Left ventricle myocardium inferior (tissue), 1 donor: ENCODE data around the gene ZIC1. TPM values are rescaled to one million over a fixed set of nuclear protein-coding genes. Genes with fewer than 3 reads are reported as not detected.
A peak's percentile ranks its signal among the peaks of the same experiment; 100 is the strongest.

Source experiments
- DNase-seq: peaks from one replicate; pipeline ENCODE4 v3.0.0-alpha.2; 2020
- H3K27ac ChIP-seq: fragments of 200-600 bp; replicated peaks from 2 replicates; pipeline ENCODE4 v1.8.0; 2021
- H3K27me3 ChIP-seq: fragments of 200-600 bp; 2 replicates; pipeline ENCODE4 v1.8.0; 2021; ENCODE audit warnings: low read depth
- H3K36me3 ChIP-seq: fragments of 200-600 bp; 2 replicates; pipeline ENCODE4 v1.8.0; 2021
- H3K4me1 ChIP-seq: fragments of 200-600 bp; 2 replicates; pipeline ENCODE4 v1.8.0; 2021
- H3K4me3 ChIP-seq: fragments of 200-600 bp; 2 replicates; pipeline ENCODE4 v1.8.0; 2021; ENCODE audit warnings: mild to moderate bottlenecking, moderate library complexity
- H3K9me3 ChIP-seq: fragments of 200-600 bp; replicated peaks from 2 replicates; pipeline ENCODE4 v1.8.0; 2021
- intact Hi-C: fragments of 100-400 bp; cut with micrococcal nuclease; formaldehyde crosslinking; loops from one replicate; pipeline ENCODE4 v1.11.0; 2022
- total RNA-seq: library from RNA; stranded (reverse); fragmentation: NEBNext Ultra II Directional; extraction: Animal tissue kit (Norgen Biotek cat#: 25700); gene quantifications from one replicate; pipeline ENCODE4 v1.2.1, GENCODE V29; 2021
- TF ChIP-seq, protein P1 (sequence below): fragments of 200-600 bp; IDR thresholded peaks from 2 replicates; pipeline ENCODE4 v1.8.0; 2021; ENCODE audit warnings: antibody characterized with exemption, mild to moderate bottlenecking, borderline replicate concordance
- donor health status: DM: no; HTN: yes; CAD: no; lungs with severe emphysema.

ZIC1 gene
- total RNA-seq, 1 donor from 2014 or later, result not detected

DNA sequence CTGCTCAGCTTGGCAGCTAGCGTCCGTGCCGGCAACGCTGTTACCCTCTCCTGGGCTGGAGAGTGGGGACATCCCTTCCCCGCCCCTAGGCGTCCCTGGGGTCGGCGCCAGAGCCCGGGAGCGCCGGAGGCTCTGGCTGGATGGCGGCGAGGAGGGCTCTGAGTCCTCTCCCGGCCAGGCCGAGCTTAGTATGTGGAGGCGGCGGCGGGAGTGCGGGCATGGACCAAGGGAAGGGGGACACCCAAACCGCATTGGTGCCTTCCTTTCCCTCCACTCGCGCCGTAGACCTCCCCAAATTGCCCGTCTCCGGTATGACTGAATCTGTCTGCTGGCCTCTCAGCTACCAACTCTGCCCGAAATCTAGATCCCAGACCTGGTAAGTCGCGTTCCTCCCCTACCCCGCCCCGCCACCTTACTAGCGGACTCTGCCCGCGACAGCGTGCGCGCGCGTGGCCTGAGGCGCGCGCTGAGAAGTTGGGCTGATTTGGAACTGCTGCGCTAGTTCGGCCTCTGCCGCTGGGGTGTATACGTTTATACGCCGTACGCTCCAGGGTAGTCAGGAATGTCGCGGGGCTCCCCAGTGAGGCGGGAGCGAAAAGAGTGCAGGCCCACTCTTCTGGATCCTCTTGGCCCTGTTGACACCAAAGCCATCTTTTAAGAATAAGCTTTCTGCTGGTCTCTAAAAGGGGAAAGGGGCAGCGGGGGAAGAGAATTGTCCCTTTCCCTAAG lies 12.2 kb downstream of the ZIC1 start:
- peaks cover 100% of the 10 kb centered on the region for H3K27me3 ChIP-seq
- TF ChIP-seq, protein P1, sequence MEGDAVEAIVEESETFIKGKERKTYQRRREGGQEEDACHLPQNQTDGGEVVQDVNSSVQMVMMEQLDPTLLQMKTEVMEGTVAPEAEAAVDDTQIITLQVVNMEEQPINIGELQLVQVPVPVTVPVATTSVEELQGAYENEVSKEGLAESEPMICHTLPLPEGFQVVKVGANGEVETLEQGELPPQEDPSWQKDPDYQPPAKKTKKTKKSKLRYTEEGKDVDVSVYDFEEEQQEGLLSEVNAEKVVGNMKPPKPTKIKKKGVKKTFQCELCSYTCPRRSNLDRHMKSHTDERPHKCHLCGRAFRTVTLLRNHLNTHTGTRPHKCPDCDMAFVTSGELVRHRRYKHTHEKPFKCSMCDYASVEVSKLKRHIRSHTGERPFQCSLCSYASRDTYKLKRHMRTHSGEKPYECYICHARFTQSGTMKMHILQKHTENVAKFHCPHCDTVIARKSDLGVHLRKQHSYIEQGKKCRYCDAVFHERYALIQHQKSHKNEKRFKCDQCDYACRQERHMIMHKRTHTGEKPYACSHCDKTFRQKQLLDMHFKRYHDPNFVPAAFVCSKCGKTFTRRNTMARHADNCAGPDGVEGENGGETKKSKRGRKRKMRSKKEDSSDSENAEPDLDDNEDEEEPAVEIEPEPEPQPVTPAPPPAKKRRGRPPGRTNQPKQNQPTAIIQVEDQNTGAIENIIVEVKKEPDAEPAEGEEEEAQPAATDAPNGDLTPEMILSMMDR, result no peak
- H3K9me3 ChIP-seq, result no peaks in the 10 kb centered on the region
- intact Hi-C loops, result no loop called here
- no peaks in the 10 kb centered on the region for H3K36me3 ChIP-seq
- H3K27ac ChIP-seq, result no peak overlapping the region
- no peak for DNase-seq
- H3K4me1 ChIP-seq, result peaks cover 32% of the 10 kb centered on the region
- peak overlapping the region; percentile 36 for H3K4me3 ChIP-seq

DNA sequence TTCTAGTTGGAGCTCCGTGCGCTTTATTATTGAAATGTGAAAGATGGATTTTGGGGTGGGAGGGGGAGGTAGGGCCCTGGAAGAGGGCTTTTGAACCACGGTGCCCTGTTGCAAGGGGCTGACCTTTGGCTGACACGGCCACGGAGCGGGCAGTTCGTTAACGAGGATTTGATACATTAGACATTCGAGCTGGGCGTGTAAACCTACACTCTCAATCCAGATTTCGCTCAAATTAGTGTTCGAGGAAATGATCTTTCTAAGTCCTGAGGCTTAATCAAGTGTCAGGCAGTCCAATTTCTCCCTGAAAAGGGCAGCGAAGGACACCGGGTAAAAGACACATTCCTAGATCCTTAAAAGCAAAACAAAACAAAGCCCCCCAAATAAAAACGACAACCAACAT lies 13.0 kb downstream of the ZIC1 start:
- H3K4me3 ChIP-seq, result no peak overlapping the region
- H3K9me3 ChIP-seq, result no peaks in the 10 kb centered on the region
- no peaks in the 10 kb centered on the region for H3K36me3 ChIP-seq
- TF ChIP-seq, protein P1, result no peak
- intact Hi-C loops, result no loop called here
- no peak overlapping the region for H3K27ac ChIP-seq
- DNase-seq, result no peak
- H3K27me3 ChIP-seq, result peaks cover 100% of the 10 kb centered on the region
- H3K4me1 ChIP-seq, result peaks cover 32% of the 10 kb centered on the region

DNA sequence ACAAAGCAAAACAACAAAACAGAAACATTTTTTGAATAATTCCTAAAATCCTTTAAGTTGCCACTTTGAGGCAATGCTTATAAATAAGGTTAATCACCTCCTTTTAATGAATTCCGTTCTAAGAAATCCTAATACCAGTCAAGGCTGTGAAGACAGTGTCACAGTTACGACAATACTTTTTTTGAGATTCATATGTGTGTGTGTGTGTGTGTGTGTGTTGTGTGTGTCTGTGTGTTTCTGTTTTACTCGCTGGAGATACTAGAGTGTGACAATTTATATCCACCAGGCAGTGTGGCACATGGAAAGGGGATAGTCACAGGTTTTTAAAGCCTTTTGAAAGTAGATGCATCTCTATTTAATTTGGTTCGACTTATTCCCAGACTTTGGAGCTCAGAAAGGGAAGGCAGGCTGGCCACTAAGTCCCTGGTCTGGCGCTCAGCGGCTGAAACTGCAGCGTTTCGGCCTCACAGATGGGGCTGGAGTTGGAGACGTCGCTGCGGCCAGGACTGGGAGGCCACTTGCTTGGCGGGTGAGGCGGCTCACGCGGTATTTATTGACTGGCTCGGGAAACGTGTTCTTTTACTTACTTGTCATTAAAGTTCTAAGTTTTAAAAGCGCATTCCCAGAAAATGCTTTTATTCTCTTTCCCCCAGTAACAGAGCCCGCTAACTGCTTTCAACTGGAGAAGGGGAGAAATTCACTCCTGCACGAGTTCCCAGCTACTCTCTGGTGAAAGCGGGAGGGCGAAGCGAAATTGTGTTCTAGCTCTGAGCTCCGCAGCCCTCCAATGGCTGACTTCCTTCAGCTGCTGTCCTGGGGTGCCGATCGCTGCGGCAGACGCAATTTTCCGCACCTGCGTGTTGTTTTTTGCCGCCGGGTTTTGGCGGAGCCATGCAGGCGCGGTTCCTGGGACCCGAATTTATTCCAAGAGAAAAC lies 13.7 kb downstream of the ZIC1 start:
- TF ChIP-seq, protein P1, result no peak
- intact Hi-C loops, result no loop called here
- peaks cover 100% of the 10 kb centered on the region for H3K27me3 ChIP-seq
- H3K36me3 ChIP-seq, result no peaks in the 10 kb centered on the region
- H3K27ac ChIP-seq, result no peak overlapping the region
- DNase-seq, result no peak
- no peak overlapping the region for H3K4me3 ChIP-seq
- H3K4me1 ChIP-seq, result peaks cover 32% of the 10 kb centered on the region
- no peaks in the 10 kb centered on the region for H3K9me3 ChIP-seq

DNA sequence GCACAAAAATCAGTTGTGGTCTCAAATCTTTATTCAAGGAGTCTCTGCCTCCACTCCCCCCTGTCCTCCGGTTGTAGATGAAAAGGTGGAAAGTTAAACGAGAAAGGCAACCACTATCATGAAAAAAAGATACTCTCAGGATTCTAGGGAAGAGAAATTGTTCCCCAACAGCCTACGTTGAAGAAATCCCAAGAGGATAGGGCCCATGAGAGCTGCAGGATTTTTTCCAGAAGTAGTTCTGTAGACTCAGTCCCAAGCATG lies 14.3 kb downstream of the ZIC1 start:
- H3K4me1 ChIP-seq, result peaks cover 32% of the 10 kb centered on the region
- TF ChIP-seq, protein P1, result no peak
- no peak overlapping the region for H3K27ac ChIP-seq
- H3K36me3 ChIP-seq, result no peaks in the 10 kb centered on the region
- no peak for DNase-seq
- no peak overlapping the region for H3K4me3 ChIP-seq
- H3K9me3 ChIP-seq, result no peaks in the 10 kb centered on the region
- intact Hi-C loops, result no loop called here
- peaks cover 100% of the 10 kb centered on the region for H3K27me3 ChIP-seq

DNA sequence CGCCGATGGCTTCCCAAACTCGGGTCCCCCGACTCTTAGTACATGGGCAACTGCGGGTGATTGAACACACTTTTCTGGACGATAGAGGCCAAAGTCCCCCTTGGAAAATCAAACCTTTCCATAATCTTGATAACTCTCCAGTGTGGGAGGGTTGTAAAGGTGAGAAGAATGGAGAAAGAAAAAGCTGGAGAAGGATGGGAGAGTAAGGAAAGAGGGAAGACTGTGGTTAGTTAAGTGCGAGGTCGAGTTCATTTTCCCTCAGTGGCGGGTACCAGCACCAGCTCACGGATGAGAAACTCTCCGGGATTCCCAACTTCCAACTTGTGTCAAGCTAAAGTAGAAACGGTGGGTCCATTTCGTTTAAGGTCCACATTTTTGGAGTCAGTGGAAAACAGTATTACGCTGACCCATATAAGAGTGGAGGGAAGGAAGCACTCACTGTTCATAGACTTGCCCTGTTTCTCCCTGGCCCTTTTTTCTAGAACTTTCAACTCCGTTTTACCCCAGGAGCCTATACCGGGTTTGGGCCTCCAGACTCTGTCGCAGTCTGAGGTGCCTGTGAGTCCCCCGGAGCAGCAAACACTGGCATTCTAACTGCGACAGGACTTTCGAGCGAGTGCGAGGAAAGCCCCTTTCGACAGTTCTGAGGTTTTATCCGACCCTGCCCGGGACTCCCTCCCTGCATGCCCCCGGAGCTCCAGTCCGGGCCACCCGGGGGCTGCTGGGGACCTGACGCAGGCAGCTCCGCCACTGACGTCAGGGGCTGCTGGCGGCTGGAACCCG lies 14.8 kb downstream of the ZIC1 start:
- intact Hi-C loops, result no loop called here
- H3K27me3 ChIP-seq, result peaks cover 99% of the 10 kb centered on the region
- H3K4me3 ChIP-seq, result no peak overlapping the region
- H3K9me3 ChIP-seq, result no peaks in the 10 kb centered on the region
- H3K27ac ChIP-seq, result no peak overlapping the region
- H3K4me1 ChIP-seq, result peaks cover 29% of the 10 kb centered on the region
- DNase-seq, result no peak
- no peaks in the 10 kb centered on the region for H3K36me3 ChIP-seq
- TF ChIP-seq, protein P1, result no peak
